ENCODE measurements around the gene COLGALT1.

COLGALT1 gene

GRCh38 chr19:17530586-17530985 is 24.9 kb upstream of the COLGALT1 start:
- Histone ChIP-seq H3K27me3 (replicated peaks in 2 of 5; ENCODE audit: control insufficient read depth in 4 of 5, insufficient read depth in 5 of 5, low read length in 4 of 5) (no peaks in the 10 kb centered on the region), H3K36me3 (ENCODE audit: control insufficient read depth in 4 of 4, insufficient read depth in 4 of 4, low read length in 3 of 4) (no peaks in the 10 kb centered on the region), H3K4me3 (ENCODE audit: control insufficient read depth in 1 of 7, extremely low read depth in 1 of 7, insufficient read depth in 4 of 7, low read depth in 2 of 7, low read length in 6 of 7) (no peak overlapping the region), H3K4me1 (ENCODE audit: control extremely low read depth in 1 of 4, control insufficient read depth in 4 of 4, insufficient read depth in 4 of 4, low read length in 3 of 4) (peaks cover 0 to 23% (median 5%) of the 10 kb centered on the region in 4 experiments), H3K9me3 (ENCODE audit: control extremely low read depth in 1 of 5, control insufficient read depth in 4 of 5, insufficient read depth in 2 of 5, low read depth in 1 of 5, low read length in 4 of 5) (peaks cover 0 to 5% (median 4%) of the 10 kb centered on the region in 5 experiments), H3K27ac (ENCODE audit: insufficient read depth in 1 of 2, low read depth in 1 of 2, low read length in 2 of 2, poor library complexity in 1 of 2, severe bottlenecking in 2 of 2) (no peak overlapping the region)
- ChIA-PET CTCF (interaction anchor here (1.2 to 1.6 kb wide), 2 partner anchors 16 to 19 kb away, joined by 3 to 4 read pairs; no protein-coding TSS in a partner anchor), POLR2A (interaction anchor here (1.2 kb wide), 1 partner anchor 30 kb away, joined by 5 read pairs; no protein-coding TSS in a partner anchor)
- no peak for DNase-seq
- 69% methylated on average over 3 of the region's 8 CpGs for WGBS (ENCODE audit: insufficient coverage)

GRCh38 chr19:17532116-17532515 is 23.3 kb upstream of the COLGALT1 start:
- Histone ChIP-seq H3K4me1 (ENCODE audit: control extremely low read depth in 1 of 4, control insufficient read depth in 4 of 4, insufficient read depth in 4 of 4, low read length in 3 of 4) (peaks cover 0 to 15% (median 2%) of the 10 kb centered on the region in 4 experiments), H3K9me3 (ENCODE audit: control extremely low read depth in 1 of 5, control insufficient read depth in 4 of 5, insufficient read depth in 2 of 5, low read depth in 1 of 5, low read length in 4 of 5) (peaks cover 0 to 5% (median 4%) of the 10 kb centered on the region in 5 experiments), H3K27ac (ENCODE audit: insufficient read depth in 1 of 2, low read depth in 1 of 2, low read length in 2 of 2, poor library complexity in 1 of 2, severe bottlenecking in 2 of 2) (no peak overlapping the region), H3K27me3 (replicated peaks in 2 of 5; ENCODE audit: control insufficient read depth in 4 of 5, insufficient read depth in 5 of 5, low read length in 4 of 5) (no peaks in the 10 kb centered on the region), H3K4me3 (ENCODE audit: control insufficient read depth in 1 of 7, extremely low read depth in 1 of 7, insufficient read depth in 4 of 7, low read depth in 2 of 7, low read length in 6 of 7) (no peak overlapping the region), H3K36me3 (ENCODE audit: control insufficient read depth in 4 of 4, insufficient read depth in 4 of 4, low read length in 3 of 4) (no peaks in the 10 kb centered on the region)
- WGBS (ENCODE audit: insufficient coverage), result 96% methylated on average over 16 of the region's 16 CpGs
- DNase-seq, result no peak
- ChIA-PET POLR2A (no interaction called here), CTCF (no interaction called here)

DNA sequence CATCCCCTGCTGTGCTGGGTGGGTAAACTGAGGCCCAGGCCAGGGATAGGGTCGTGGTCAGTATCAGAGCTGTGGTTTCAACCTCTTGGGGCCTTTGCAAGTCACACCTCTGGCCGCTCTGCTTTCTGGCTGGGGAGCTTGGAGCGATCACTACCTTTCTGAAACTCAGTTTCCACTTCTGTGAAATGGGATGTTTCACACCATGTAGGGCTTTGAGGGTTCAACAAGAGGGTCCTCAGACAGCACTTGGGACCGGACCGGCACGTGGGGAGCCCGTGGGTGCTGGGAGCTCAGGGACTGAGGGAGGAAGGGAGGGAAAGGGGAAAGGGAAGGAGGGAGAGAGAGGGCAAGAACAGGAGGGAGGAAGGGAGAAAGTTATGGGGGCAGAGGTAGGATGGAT is 22.9 kb upstream of the COLGALT1 start:
- Histone ChIP-seq H3K36me3 (ENCODE audit: control insufficient read depth in 4 of 4, insufficient read depth in 4 of 4, low read length in 3 of 4) (no peaks in the 10 kb centered on the region), H3K9me3 (ENCODE audit: control extremely low read depth in 1 of 5, control insufficient read depth in 4 of 5, insufficient read depth in 2 of 5, low read depth in 1 of 5, low read length in 4 of 5) (peaks cover 0 to 5% (median 4%) of the 10 kb centered on the region in 5 experiments), H3K4me1 (ENCODE audit: control extremely low read depth in 1 of 4, control insufficient read depth in 4 of 4, insufficient read depth in 4 of 4, low read length in 3 of 4) (peaks cover 0 to 11% (median 2%) of the 10 kb centered on the region in 4 experiments), H3K27me3 (replicated peaks in 2 of 5; ENCODE audit: control insufficient read depth in 4 of 5, insufficient read depth in 5 of 5, low read length in 4 of 5) (no peaks in the 10 kb centered on the region), H3K27ac (ENCODE audit: insufficient read depth in 1 of 2, low read depth in 1 of 2, low read length in 2 of 2, poor library complexity in 1 of 2, severe bottlenecking in 2 of 2) (no peak overlapping the region), H3K4me3 (ENCODE audit: control insufficient read depth in 1 of 7, extremely low read depth in 1 of 7, insufficient read depth in 4 of 7, low read depth in 2 of 7, low read length in 6 of 7) (no peak overlapping the region)
- 90% methylated on average over 7 of the region's 7 CpGs for WGBS (ENCODE audit: insufficient coverage)
- no peak for DNase-seq
- POLR2A ChIA-PET, result no interaction called here
- CTCF ChIA-PET, result no interaction called here

DNA sequence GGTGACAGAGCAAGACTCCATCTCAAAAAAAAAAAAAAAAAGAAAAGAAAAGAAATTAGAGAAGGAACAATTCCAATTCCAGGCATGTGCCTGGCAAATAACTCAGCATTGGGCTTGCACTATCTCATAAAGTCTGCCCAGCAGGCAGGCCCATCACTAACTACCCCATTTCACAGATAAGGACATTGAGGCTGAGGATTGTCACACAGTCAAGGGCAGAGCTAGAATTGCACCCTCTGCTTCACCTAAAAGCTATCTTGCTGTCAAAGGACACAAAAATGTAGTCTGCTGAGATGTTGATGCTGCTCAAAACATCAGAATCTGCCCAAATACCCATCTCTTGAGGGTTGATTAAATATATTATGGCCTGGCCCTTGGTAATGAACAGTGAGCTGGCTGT is 20.7 kb upstream of the COLGALT1 start:
- H3K27ac ChIP-seq (ENCODE audit: insufficient read depth in 1 of 2, low read depth in 1 of 2, low read length in 2 of 2, poor library complexity in 1 of 2, severe bottlenecking in 2 of 2), result no peak overlapping the region
- H3K36me3 ChIP-seq (ENCODE audit: control insufficient read depth in 4 of 4, insufficient read depth in 4 of 4, low read length in 3 of 4), result no peaks in the 10 kb centered on the region
- DNase-seq, result no peak
- peaks cover 0 to 22% (median 14%) of the 10 kb centered on the region in 4 experiments for H3K4me1 ChIP-seq (ENCODE audit: control extremely low read depth in 1 of 4, control insufficient read depth in 4 of 4, insufficient read depth in 4 of 4, low read length in 3 of 4)
- no peaks in the 10 kb centered on the region for H3K9me3 ChIP-seq (ENCODE audit: control extremely low read depth in 1 of 5, control insufficient read depth in 4 of 5, insufficient read depth in 2 of 5, low read depth in 1 of 5, low read length in 4 of 5)
- CTCF ChIA-PET, result interaction anchor here (4.2 kb wide), 1 partner anchor 11 kb away, joined by 16 read pairs; no protein-coding TSS in a partner anchor
- H3K4me3 ChIP-seq (ENCODE audit: control insufficient read depth in 1 of 7, extremely low read depth in 1 of 7, insufficient read depth in 4 of 7, low read depth in 2 of 7, low read length in 6 of 7), result no peak overlapping the region
- no peaks in the 10 kb centered on the region for H3K27me3 ChIP-seq (replicated peaks in 2 of 5; ENCODE audit: control insufficient read depth in 4 of 5, insufficient read depth in 5 of 5, low read length in 4 of 5)
- POLR2A ChIA-PET, result no interaction called here

DNA sequence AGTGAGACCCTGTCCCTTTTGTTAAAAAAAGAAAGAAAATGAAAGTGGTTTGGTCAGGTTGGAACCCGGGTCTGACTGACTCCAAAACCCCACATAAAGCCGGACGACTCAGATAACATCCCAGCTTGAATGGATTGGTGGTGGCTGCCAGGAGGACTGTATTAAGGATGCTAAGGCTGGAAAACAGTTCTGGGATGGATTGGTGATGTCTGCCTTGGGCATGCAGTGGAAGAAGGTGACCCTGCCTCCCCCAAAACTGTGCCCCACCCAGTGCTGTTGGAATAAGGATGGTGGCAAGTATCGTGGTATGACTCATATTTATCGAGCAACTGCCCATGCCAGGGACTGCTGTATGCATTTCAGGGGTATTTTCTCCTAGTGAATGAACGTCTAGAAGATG is 18.5 kb upstream of the COLGALT1 start:
- H3K4me3 ChIP-seq (ENCODE audit: control insufficient read depth in 1 of 7, extremely low read depth in 1 of 7, insufficient read depth in 4 of 7, low read depth in 2 of 7, low read length in 6 of 7), result no peak overlapping the region
- no peak for DNase-seq
- H3K27ac ChIP-seq (ENCODE audit: insufficient read depth in 1 of 2, low read depth in 1 of 2, low read length in 2 of 2, poor library complexity in 1 of 2, severe bottlenecking in 2 of 2), result no peak overlapping the region
- POLR2A ChIA-PET, result no interaction called here
- H3K4me1 ChIP-seq (ENCODE audit: control extremely low read depth in 1 of 4, control insufficient read depth in 4 of 4, insufficient read depth in 4 of 4, low read length in 3 of 4), result peaks cover 0 to 13% (median 12%) of the 10 kb centered on the region in 4 experiments
- H3K36me3 ChIP-seq (ENCODE audit: control insufficient read depth in 4 of 4, insufficient read depth in 4 of 4, low read length in 3 of 4), result no peaks in the 10 kb centered on the region
- H3K27me3 ChIP-seq (replicated peaks in 2 of 5; ENCODE audit: control insufficient read depth in 4 of 5, insufficient read depth in 5 of 5, low read length in 4 of 5), result no peaks in the 10 kb centered on the region
- CTCF ChIA-PET, result interaction anchor here (0.5 to 4.2 kb wide), 6 partner anchors 13 to 40 kb away, joined by 3 to 16 read pairs (median 4); no protein-coding TSS in a partner anchor
- no peaks in the 10 kb centered on the region for H3K9me3 ChIP-seq (ENCODE audit: control extremely low read depth in 1 of 5, control insufficient read depth in 4 of 5, insufficient read depth in 2 of 5, low read depth in 1 of 5, low read length in 4 of 5)
- WGBS (ENCODE audit: insufficient coverage), result 97% methylated on average over 5 of the region's 6 CpGs

DNA sequence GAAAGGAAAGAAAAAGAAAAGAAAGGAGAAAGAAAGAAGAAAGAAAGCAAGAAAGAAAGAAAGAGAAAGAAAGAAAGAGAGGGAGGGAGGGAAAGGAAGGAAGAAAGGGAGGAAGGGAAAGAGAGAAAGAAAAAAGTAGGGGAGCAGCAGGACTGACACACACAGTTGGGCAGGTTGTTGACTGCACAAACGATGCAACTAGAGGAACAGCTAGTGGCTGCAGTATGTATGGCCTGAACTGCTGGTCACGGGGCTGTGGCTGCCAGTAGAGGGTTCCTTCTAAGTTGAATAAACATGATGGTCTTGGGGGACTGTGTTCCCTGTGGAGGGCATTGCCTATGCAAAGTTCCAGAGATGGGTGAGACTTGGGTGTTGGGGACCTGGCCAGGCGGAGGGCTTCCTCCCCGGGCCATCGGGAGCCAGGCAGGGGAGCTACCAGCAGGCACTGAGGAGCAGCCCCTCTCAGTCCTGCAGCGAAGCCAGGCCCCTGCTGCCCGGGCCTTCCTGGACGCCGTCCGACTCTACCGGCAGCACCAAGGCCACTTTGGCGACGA is 16.7 kb upstream of the COLGALT1 start:
- no peak overlapping the region for H3K27ac ChIP-seq (ENCODE audit: insufficient read depth in 1 of 2, low read depth in 1 of 2, low read length in 2 of 2, poor library complexity in 1 of 2, severe bottlenecking in 2 of 2)

More for the DNA sequence above, 16.7 kb upstream of the COLGALT1 start:
- H3K27me3 ChIP-seq (replicated peaks in 2 of 5; ENCODE audit: control insufficient read depth in 4 of 5, insufficient read depth in 5 of 5, low read length in 4 of 5), result no peaks in the 10 kb centered on the region
- CTCF ChIA-PET, result interaction anchor here (1.0 to 2.3 kb wide), 4 partner anchors 12 to 43 kb away, joined by 3 to 6 read pairs (median 4); a partner anchor contains a TSS
- no peaks in the 10 kb centered on the region for H3K36me3 ChIP-seq (ENCODE audit: control insufficient read depth in 4 of 4, insufficient read depth in 4 of 4, low read length in 3 of 4)
- peak overlapping the region in 6 of 7 experiments; percentile 16 to 75 (median 66) for H3K4me3 ChIP-seq (ENCODE audit: control insufficient read depth in 1 of 7, extremely low read depth in 1 of 7, insufficient read depth in 4 of 7, low read depth in 2 of 7, low read length in 6 of 7)
- peaks cover 0 to 13% (median 12%) of the 10 kb centered on the region in 4 experiments for H3K4me1 ChIP-seq (ENCODE audit: control extremely low read depth in 1 of 4, control insufficient read depth in 4 of 4, insufficient read depth in 4 of 4, low read length in 3 of 4)
- peak in 2 of 3 donors; percentile 42 to 59 for DNase-seq
- POLR2A ChIA-PET, result interaction anchor here (1.0 to 1.7 kb wide), 2 partner anchors 15 to 28 kb away, joined by 4 to 10 read pairs; partner anchors contain the start of gene PGLS
- 5% methylated on average over 11 of the region's 13 CpGs for WGBS (ENCODE audit: insufficient coverage)
- H3K9me3 ChIP-seq (ENCODE audit: control extremely low read depth in 1 of 5, control insufficient read depth in 4 of 5, insufficient read depth in 2 of 5, low read depth in 1 of 5, low read length in 4 of 5), result no peaks in the 10 kb centered on the region

Measured in common myeloid progenitor, CD34-positive (primary cell).